H1 (cell line): ENCODE measurements around the gene ELOVL5. TPM values are rescaled to one million over a fixed set of nuclear protein-coding genes. Genes with fewer than 3 reads are reported as not detected.

Experiments used
- CTCF ChIA-PET: fragments of 300-600 bp; sonication (Branson Sonifier 250); formaldehyde crosslinking; loops from one replicate; lab custom pipeline; 2021; ENCODE audit not compliant: partially characterized antibody; lab: Charles Lee
- POLR2A ChIA-PET: fragments of 300-600 bp; sonication (Branson Sonifier 250); formaldehyde crosslinking; loops from one replicate; lab custom pipeline; 2021; ENCODE audit warnings: inconsistent platforms; ENCODE audit not compliant: partially characterized antibody; lab: Charles Lee
- DNase-seq, 2 experiments: peaks; one replicate each; pipeline versions ENCODE4 v3.0.0 to v3.0.0-alpha.2; 2010 to 2022; ENCODE audit warnings: low spot score in 2 of 2, low read depth in 1 of 2, mixed read lengths in 1 of 2
- FAIRE-seq: peaks from 2 replicates; lab custom pipeline; 2011; peaks lifted over from hg19 to GRCh38; lab: Jason Lieb, UNC
- H2AFZ ChIP-seq: 2 replicates; pipeline ENCODE4 v1.8.1; 2012; ENCODE audit warnings: low read length, inconsistent platforms
- H2AK5ac ChIP-seq: 2 replicates; pipeline ENCODE4 v1.6.1; 2013; ENCODE audit warnings: low read depth, low read length
- H2BK120ac ChIP-seq: replicated peaks from 2 replicates; pipeline ENCODE3; 2013; ENCODE audit warnings: low read depth, low read length, inconsistent platforms
- H2BK12ac ChIP-seq: 2 replicates; pipeline ENCODE4 v1.6.1; 2013; ENCODE audit warnings: low read depth, low read length
- H2BK15ac ChIP-seq: 2 replicates; pipeline ENCODE4 v1.6.1; 2013; ENCODE audit warnings: low read length
- H2BK20ac ChIP-seq: 2 replicates; pipeline ENCODE4 v1.6.1; 2013; ENCODE audit warnings: low read length
- H2BK5ac ChIP-seq: 2 replicates; pipeline ENCODE4 v1.6.1; 2013; ENCODE audit warnings: low read depth, low read length
- H3K14ac ChIP-seq: 2 replicates; pipeline ENCODE4 v1.6.1; 2013; ENCODE audit warnings: inconsistent platforms; ENCODE audit not compliant: insufficient read length
- H3K18ac ChIP-seq: 2 replicates; pipeline ENCODE4 v1.6.1; 2013; ENCODE audit warnings: low read length; ENCODE audit errors: extremely low read depth
- H3K23ac ChIP-seq: 2 replicates; pipeline ENCODE4 v1.6.1; 2013; ENCODE audit warnings: inconsistent platforms; ENCODE audit not compliant: insufficient read length
- H3K23me2 ChIP-seq: 2 replicates; pipeline ENCODE4 v1.6.1; 2013; ENCODE audit warnings: low read depth, low read length
- H3K27ac ChIP-seq: 2 replicates; pipeline ENCODE4 v1.6.1; 2011; ENCODE audit warnings: low read depth, low read length, inconsistent platforms
- H3K27me3 ChIP-seq, 4 experiments: replicated peaks in 1 of 4; 1 replicate in 1 of 4; 2 replicates in 3 of 4; pipeline versions ENCODE4 v1.6.1 to v1.8.1; 2011 to 2013; ENCODE audit warnings: low read length in 3 of 4, mild to moderate bottlenecking in 3 of 4, inconsistent platforms in 2 of 4, mixed read lengths in 2 of 4, moderate library complexity in 1 of 4; ENCODE audit not compliant: control insufficient read depth in 3 of 4, insufficient read depth in 3 of 4; ENCODE audit errors: extremely low read depth in 1 of 4
- H3K36me3 ChIP-seq, 4 experiments: 2 replicates each; pipeline versions ENCODE4 v1.6.1 to v1.8.1; 2011 to 2013; ENCODE audit warnings: mild to moderate bottlenecking in 4 of 4, low read length in 3 of 4, moderate library complexity in 2 of 4, control low read depth in 1 of 4, inconsistent platforms in 1 of 4; ENCODE audit not compliant: insufficient read depth in 4 of 4, control insufficient read depth in 2 of 4
- H3K4ac ChIP-seq: replicated peaks from 2 replicates; pipeline ENCODE3; 2013; ENCODE audit warnings: low read length, low read depth, mixed read lengths, inconsistent platforms; ENCODE audit not compliant: insufficient read length
- H3K4me1 ChIP-seq, 4 experiments: replicated peaks in 1 of 4; 1 replicate in 1 of 4; 2 replicates in 3 of 4; pipeline versions ENCODE4 v1.6.1 to v1.8.1; 2011 to 2013; ENCODE audit warnings: low read length in 3 of 4, inconsistent platforms in 2 of 4, mixed read lengths in 1 of 4; ENCODE audit not compliant: insufficient read depth in 4 of 4, control insufficient read depth in 3 of 4
- H3K4me2 ChIP-seq, 2 experiments: 2 replicates each; pipeline versions ENCODE4 v1.6.1 to v1.8.1; 2011 to 2013; ENCODE audit warnings: low read depth in 2 of 2, low read length in 2 of 2, control low read depth in 1 of 2, inconsistent platforms in 1 of 2, mild to moderate bottlenecking in 1 of 2; ENCODE audit not compliant: insufficient read depth in 1 of 2
- H3K4me3 ChIP-seq, 4 experiments: fragments of 200-600, 300-600 bp in 1 of 4; sonication (generic), shearing (Covaris generic), sonication (Bioruptor Twin) in 1 of 4; 2 replicates each; pipeline versions ENCODE4 v1.5.1 to v1.8.1; 2011 to 2016; ENCODE audit warnings: low read length in 4 of 4, low read depth in 3 of 4, control low read depth in 2 of 4, inconsistent platforms in 2 of 4, mild to moderate bottlenecking in 2 of 4, mixed read lengths in 1 of 4, moderate library complexity in 1 of 4; ENCODE audit not compliant: insufficient read depth in 2 of 4; ENCODE audit errors: extremely low read depth in 1 of 4
- H3K56ac ChIP-seq: replicated peaks from 2 replicates; pipeline ENCODE3; 2013; ENCODE audit warnings: low read depth, mild to moderate bottlenecking, mixed read lengths, low read length, inconsistent platforms; ENCODE audit not compliant: insufficient read length
- H3K79me1 ChIP-seq: 2 replicates; pipeline ENCODE4 v1.6.1; 2013; ENCODE audit warnings: low read depth, low read length, control low read depth
- H3K79me2 ChIP-seq, 2 experiments: 2 replicates each; pipeline versions ENCODE4 v1.6.1 to v1.8.1; 2012 to 2013; ENCODE audit warnings: low read length in 2 of 2, mild to moderate bottlenecking in 2 of 2, inconsistent platforms in 1 of 2; ENCODE audit not compliant: insufficient read depth in 2 of 2, control insufficient read depth in 1 of 2
- H3K9ac ChIP-seq, 4 experiments: replicated peaks in 1 of 4; 1 replicate in 1 of 4; 2 replicates in 3 of 4; pipeline versions ENCODE4 v1.6.1 to v1.8.1; 2011 to 2013; ENCODE audit warnings: low read depth in 3 of 4, low read length in 3 of 4, control low read depth in 2 of 4, mild to moderate bottlenecking in 2 of 4, moderate library complexity in 2 of 4, inconsistent platforms in 1 of 4; ENCODE audit errors: extremely low read depth in 1 of 4
- H3K9me3 ChIP-seq, 2 experiments: 2 replicates each; pipeline versions ENCODE4 v1.6.1 to v1.8.1; 2012 to 2013; ENCODE audit warnings: mild to moderate bottlenecking in 2 of 2, moderate library complexity in 2 of 2, control low read depth in 1 of 2, inconsistent platforms in 1 of 2, low read depth in 1 of 2, low read length in 1 of 2, mixed read lengths in 1 of 2; ENCODE audit not compliant: insufficient read depth in 2 of 2
- H4K20me1 ChIP-seq, 2 experiments: replicated peaks in 1 of 2; 2 replicates each; pipeline versions ENCODE3 to v1.8.1; 2011 to 2013; ENCODE audit warnings: inconsistent platforms in 2 of 2, low read length in 2 of 2, mild to moderate bottlenecking in 1 of 2; ENCODE audit not compliant: insufficient read depth in 2 of 2, control insufficient read depth in 1 of 2
- H4K5ac ChIP-seq: 2 replicates; pipeline ENCODE4 v1.6.1; 2013; ENCODE audit warnings: low read length, low read depth, mixed read lengths, inconsistent platforms; ENCODE audit not compliant: insufficient read length
- H4K8ac ChIP-seq: 2 replicates; pipeline ENCODE4 v1.8.0; 2013; ENCODE audit warnings: mild to moderate bottlenecking, moderate library complexity, low read length, inconsistent platforms; ENCODE audit not compliant: insufficient read depth; ENCODE audit errors: extremely low read depth
- H4K91ac ChIP-seq: replicated peaks from 2 replicates; pipeline ENCODE3; 2013; ENCODE audit warnings: low read length, mixed read lengths, inconsistent platforms; ENCODE audit not compliant: insufficient read length
- BACH1 ChIP-seq: IDR thresholded peaks from 2 replicates; pipeline ENCODE4 v1.6.1; 2012; ENCODE audit warnings: low read length, improper control_type of control experiment
- CREB1 ChIP-seq: IDR thresholded peaks from 2 replicates; pipeline ENCODE4 v1.6.1; 2012; ENCODE audit warnings: inconsistent platforms
- EGR1 ChIP-seq: IDR thresholded peaks from 2 replicates; pipeline ENCODE4 v1.6.1; 2011; ENCODE audit warnings: low read depth, low read length, borderline replicate concordance
- FOSL1 ChIP-seq: IDR thresholded peaks from 2 replicates; pipeline ENCODE4 v1.6.1; 2011; ENCODE audit warnings: mild to moderate bottlenecking, low read depth, low read length, moderate library complexity; ENCODE audit not compliant: insufficient read depth
- HDAC6 ChIP-seq: IDR thresholded peaks from one replicate; pipeline ENCODE4 v1.7.1; 2012; ENCODE audit warnings: low read depth, mild to moderate bottlenecking, inconsistent platforms, low read length, moderate library complexity
- JUND ChIP-seq: IDR thresholded peaks from 2 replicates; pipeline ENCODE4 v1.6.1; 2011; ENCODE audit warnings: mild to moderate bottlenecking, improper control_type of control experiment, low read length
- KDM4A ChIP-seq: IDR thresholded peaks from one replicate; pipeline ENCODE4 v1.7.1; 2012; ENCODE audit warnings: low read depth, mild to moderate bottlenecking, moderate library complexity, low read length, inconsistent platforms; ENCODE audit not compliant: severe bottlenecking
- PHF8 ChIP-seq: fragments of 200-600 bp; sonication (generic); conservative IDR thresholded peaks from 2 replicates; pipeline ENCODE4 v1.7.1; 2012; ENCODE audit warnings: low read depth, mild to moderate bottlenecking, inconsistent platforms, low read length, moderate library complexity
- RFX5 ChIP-seq: IDR thresholded peaks from 2 replicates; pipeline ENCODE4 v1.6.1; 2011; ENCODE audit warnings: low read depth, low read length, improper control_type of control experiment, borderline replicate concordance
- RNF2 ChIP-seq: fragments of 200-900, 300-1000 bp; sonication (generic); IDR thresholded peaks from 2 replicates; pipeline ENCODE4 v1.7.1; 2016; ENCODE audit warnings: borderline replicate concordance, low read depth, mild to moderate bottlenecking, antibody characterized with exemption, low read length; ENCODE audit not compliant: poor library complexity, severe bottlenecking; ENCODE audit errors: missing control alignments
- SP1 ChIP-seq: IDR thresholded peaks from 2 replicates; pipeline ENCODE4 v1.6.1; 2011; ENCODE audit warnings: low read depth, low read length
- TAF1 ChIP-seq: IDR thresholded peaks from 2 replicates; pipeline ENCODE4 v1.6.1; 2011; ENCODE audit warnings: mild to moderate bottlenecking, low read depth, low read length
- TCF12 ChIP-seq: IDR thresholded peaks from 2 replicates; pipeline ENCODE4 v1.6.1; 2011; ENCODE audit warnings: low read depth, mild to moderate bottlenecking, low read length
- TEAD4 ChIP-seq: IDR thresholded peaks from 2 replicates; pipeline ENCODE4 v1.6.1; 2012; ENCODE audit warnings: low read depth, low read length, inconsistent platforms, mixed read lengths
- WGBS, 2 experiments: shearing (Covaris generic) in 1 of 2; methylation state at CpG; one replicate each; pipeline versions ENCODE4 v1.1.6 to v1.1.7; 2013 to 2015; ENCODE audit warnings: low lambda C conversion rate in 2 of 2, mixed read lengths in 2 of 2, inconsistent platforms in 1 of 2, low coverage in 1 of 2, missing lambda C conversion rate in 1 of 2; ENCODE audit not compliant: insufficient replicate concordance in 2 of 2, insufficient coverage in 1 of 2, insufficient read length in 1 of 2; ENCODE audit errors: extremely low coverage in 1 of 2, missing lambda C conversion rate in 1 of 2; 5-methylcytosine and 5-hydroxymethylcytosine counted together
- polyA plus RNA-seq, 7 experiments: library from polyadenylated mRNA; depleted of rRNA in 3 of 7; stranded (reverse) in 5 of 7; unstranded in 2 of 7; fragments of >200 nt in 5 of 7; fragments of 200-250 nt in 2 of 7; gene quantifications; 1 replicate in 5 of 7; 2 replicates in 1 of 7; 4 replicates in 1 of 7; pipeline versions ENCODE4 v1.2.1 to v1.2.3, GENCODE V29; 2011 to 2013; ENCODE audit warnings: missing spikeins in 2 of 7, mixed read lengths in 2 of 7
- total RNA-seq: library from RNA; stranded (reverse); fragmentation: NEBNext Ultra II Directional; extraction: Animal tissue kit (Norgen Biotek cat#: 25700); gene quantifications from 2 replicates; pipeline ENCODE4 v1.2.1, GENCODE V29; 2021

Gene ELOVL5
- total and polyA plus RNA-seq, 2 of the 8 experiments (the other 6 are each of a cell fraction or from before 2014, with no cell fraction given), result 113 to 156 TPM

DNA sequence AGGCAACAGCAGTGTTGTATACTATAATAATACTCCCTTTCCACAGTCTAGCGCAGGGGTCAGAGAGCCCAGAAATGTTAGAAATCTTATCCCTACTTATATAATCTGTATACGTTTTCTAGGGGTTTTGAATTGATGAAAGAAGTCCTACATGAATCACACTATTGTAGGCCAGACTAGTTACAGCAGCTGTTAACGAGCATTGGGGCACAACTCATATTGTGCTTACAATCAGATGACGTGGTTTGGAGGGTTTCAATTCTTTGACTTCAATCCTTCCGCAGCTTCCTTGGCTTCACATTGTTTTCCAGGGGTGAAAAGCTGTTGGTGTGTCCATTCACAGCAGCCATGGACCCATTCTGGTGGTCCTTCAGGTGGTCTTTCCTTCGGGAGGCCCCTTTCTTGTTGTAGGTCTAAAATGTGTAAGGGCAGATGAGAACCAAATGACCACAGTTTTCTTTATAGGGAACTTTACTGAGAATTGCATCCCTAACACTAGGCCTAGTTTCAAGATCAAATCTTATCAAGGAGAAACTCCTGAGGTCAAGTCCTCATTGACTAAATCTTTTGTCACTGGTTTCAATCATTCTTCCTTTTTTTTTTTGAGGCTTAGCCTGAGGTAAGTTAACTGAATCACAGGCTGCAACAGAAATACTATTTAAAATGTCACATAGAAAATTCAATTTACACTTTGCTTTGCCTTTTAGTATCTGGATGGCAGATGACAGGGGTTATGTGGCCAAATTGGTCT is 79.7 kb downstream of the ELOVL5 start:
- H3K9ac ChIP-seq, result no peak overlapping the region; a peak in 1 of 7 replicates
- H3K36me3 ChIP-seq, result peaks cover 9 to 75% (median 49%) of the 10 kb centered on the region in 4 experiments; a peak in 7 of 8 replicates
- H3K27ac ChIP-seq, result no peak overlapping the region
- H3K4me1 ChIP-seq, result no peaks in the 10 kb centered on the region
- peaks cover 1 to 3% of the 10 kb centered on the region in 2 experiments for H4K20me1 ChIP-seq
- no peak overlapping the region for H3K14ac ChIP-seq
- H2AFZ ChIP-seq, result no peak overlapping the region
- FAIRE-seq (no peak), DNase-seq (no peak)
- CTCF ChIA-PET, result interaction anchor here (1.8 kb wide), 1 partner anchor 98 kb away, joined by 7 read pairs; no protein-coding TSS in a partner anchor
- no peak overlapping the region for H3K4me3 ChIP-seq
- H3K79me2 ChIP-seq, result no peaks in the 10 kb centered on the region
- H2BK12ac ChIP-seq, result no peak overlapping the region
- H3K4me2 ChIP-seq, result no peak overlapping the region
- WGBS, 2 experiments, result 87% methylated on average over 6 of the region's 6 CpGs; no CpG with 5 or more reads in 1 of the 2 experiments
- H3K27me3 ChIP-seq, result no peaks in the 10 kb centered on the region
- H4K91ac ChIP-seq, result no peak overlapping the region
- H3K23ac ChIP-seq, result no peak overlapping the region
- H3K23me2 ChIP-seq, result no peaks in the 10 kb centered on the region
- no peak overlapping the region for H3K4ac ChIP-seq
- H4K5ac ChIP-seq, result no peak overlapping the region
- H3K79me1 ChIP-seq, result no peaks in the 10 kb centered on the region
- H2BK15ac ChIP-seq, result no peak overlapping the region
- H3K9me3 ChIP-seq, result no peaks in the 10 kb centered on the region
- no peak overlapping the region for H3K56ac ChIP-seq
- no peak overlapping the region for H2BK5ac ChIP-seq
- POLR2A ChIA-PET, result no interaction called here
- no peak overlapping the region for H2BK20ac ChIP-seq
- no peak overlapping the region for H3K18ac ChIP-seq
- no peak overlapping the region for H2BK120ac ChIP-seq
- no peak overlapping the region for H4K8ac ChIP-seq
- H2AK5ac ChIP-seq, result no peak overlapping the region
- TF ChIP-seq TAF1 (no peak), KDM4A (no peak), FOSL1 (no peak), CREB1 (no peak), SP1 (no peak), EGR1 (no peak), HDAC6 (no peak), TCF12 (no peak), RNF2 (no peak), RFX5 (no peak), TEAD4 (no peak), JUND (no peak), PHF8 (no peak), BACH1 (no peak)
